Heart left ventricle (tissue), 13 donors: ENCODE measurements around the gene ARHGEF10L.

Experiments
- CTCF ChIP-seq, 12 donors: fragments of 200-600 bp; sonication (generic) in 4 of 12; IDR thresholded peaks; one replicate each; pipeline versions ENCODE4 v1.5.0 to v1.8.0; 2018 to 2022; ENCODE audit warnings: antibody characterized with exemption in 12 of 12, mild to moderate bottlenecking in 5 of 12
- POLR2A ChIP-seq, 2 donors: fragments of 450-650 bp; IDR thresholded peaks; one replicate each; pipeline ENCODE4 v1.6.1; 2017; ENCODE audit warnings: antibody characterized with exemption in 2 of 2, mild to moderate bottlenecking in 2 of 2, moderate library complexity in 2 of 2
- donor health status: ischemic (EF 13 %, LVEDD 7.1; RV severe dilation, severe dysfunction).
- donor health status: DM: no; HTN: yes; CAD: no.
- donor health status: DM: no; HTN: no; CAD: no.
- donor health status: ischemic (EF 25% LVEDD 6.9; RV normal size, moderate dysfunction).
- donor health status: ischemic (EF 25% LVEDD 5.7; RV mildly dilated, moderate dysfunction).
- donor health status: ischemic (EF 35%, LVEDD 5.7; RV mildly dilated, moderate dysfunction).
- donor health status: nonischemic (EF 11% LVEDD 7.7; RV severe dilation, severe dysfunction).
- donor health status: DM: yes; HTN: yes; CAD: no.
- donor health status: PGD.
- donor health status: ischemic (EF 29% LVEDD 5.4; RV normal size, mild dysfunction).
- donor health status: nonischemic (EF 23%, LVEDD 6.1; RV moderate dilation, normal function).

GRCh38 chr1:17591814-17592430, 52.4 kb downstream of the ARHGEF10L start:
- TF ChIP-seq CTCF (IDR thresholded peaks at IDR 0.05) (no peak), POLR2A (IDR thresholded peaks at IDR 0.05) (no peak)
